SK-N-MC (cell line): ENCODE data around the gene DCLK1.
A peak's percentile ranks its signal among the peaks of the same experiment; 100 is the strongest.

Experiments used
- DNase-seq: peaks from one replicate; pipeline ENCODE4 v3.0.0-alpha.2; 2011; ENCODE audit warnings: low read depth, low spot score
- H3K27ac ChIP-seq: fragments of 200-600 bp; sonication (generic); 2 replicates; pipeline ENCODE4 v1.5.1; 2016; ENCODE audit warnings: mixed run types
- H3K36me3 ChIP-seq: fragments of 200-600 bp; sonication (generic); 2 replicates; pipeline ENCODE4 v1.6.1; 2017; ENCODE audit warnings: antibody characterized with exemption, low read length, mixed read lengths; ENCODE audit not compliant: insufficient read depth
- H3K4me3 ChIP-seq: fragments of 200-600 bp; sonication (generic); 2 replicates; pipeline ENCODE4 v1.5.1; 2016
- H3K9ac ChIP-seq: fragments of 200-600 bp; sonication (generic); 2 replicates; pipeline ENCODE4 v1.8.0; 2017; ENCODE audit warnings: mixed run types, mixed read lengths; ENCODE audit not compliant: insufficient read length
- H3K9me3 ChIP-seq: fragments of 200-600 bp; sonication (generic); 2 replicates; pipeline ENCODE4 v1.6.1; 2017; ENCODE audit warnings: low read depth, mild to moderate bottlenecking, antibody characterized with exemption, low read length, moderate library complexity, mixed read lengths
- EZH2 ChIP-seq: fragments of 200-600 bp; sonication (generic); IDR thresholded peaks from one replicate; pipeline ENCODE4 v1.6.1; 2017; ENCODE audit warnings: antibody characterized with exemption
- FOXP2 ChIP-seq: optimal IDR thresholded peaks from 2 replicates; pipeline ENCODE3; 2011; ENCODE audit warnings: mild to moderate bottlenecking, moderate library complexity; ENCODE audit not compliant: insufficient read depth; ENCODE audit errors: extremely low read length, control extremely low read depth
- POLR2AphosphoS5 ChIP-seq: IDR thresholded peaks from 2 replicates; pipeline ENCODE4 v1.6.1; 2012; ENCODE audit warnings: mild to moderate bottlenecking, low read depth, low read length, borderline replicate concordance

Gene DCLK1

DNA sequence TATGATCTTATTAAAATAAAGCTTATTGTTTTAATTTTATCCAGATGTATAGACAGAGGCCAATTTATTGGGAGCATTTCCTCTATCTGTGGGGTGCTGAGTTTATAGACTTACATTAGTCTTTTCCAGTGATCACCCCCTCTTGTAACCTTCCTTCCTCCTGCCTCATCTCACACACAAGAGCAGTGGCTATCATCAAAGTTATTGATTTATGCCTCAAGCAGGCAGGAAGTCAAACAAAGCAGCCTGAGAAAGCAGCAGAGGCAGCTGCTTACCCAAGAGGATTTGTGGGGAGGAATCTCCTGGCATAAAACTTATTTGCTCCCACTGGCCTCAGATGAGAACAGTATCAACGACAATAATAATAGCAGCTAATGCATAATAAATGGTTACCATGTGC, 26.3 kb upstream of the DCLK1 start:
- Histone ChIP-seq H3K9me3 (no peaks in the 10 kb centered on the region), H3K36me3 (no peaks in the 10 kb centered on the region), H3K4me3 (peak overlapping the region; percentile 4; the same call in 1 of the 2 replicates), H3K27ac (no peak overlapping the region), H3K9ac (no peak overlapping the region)
- no peak for TF ChIP-seq EZH2
- TF ChIP-seq POLR2AphosphoS5: peak; percentile 61; the same call in 1 of the 2 replicates
- peak; percentile 65 for TF ChIP-seq FOXP2
- DNase-seq: peak; percentile 59

DNA sequence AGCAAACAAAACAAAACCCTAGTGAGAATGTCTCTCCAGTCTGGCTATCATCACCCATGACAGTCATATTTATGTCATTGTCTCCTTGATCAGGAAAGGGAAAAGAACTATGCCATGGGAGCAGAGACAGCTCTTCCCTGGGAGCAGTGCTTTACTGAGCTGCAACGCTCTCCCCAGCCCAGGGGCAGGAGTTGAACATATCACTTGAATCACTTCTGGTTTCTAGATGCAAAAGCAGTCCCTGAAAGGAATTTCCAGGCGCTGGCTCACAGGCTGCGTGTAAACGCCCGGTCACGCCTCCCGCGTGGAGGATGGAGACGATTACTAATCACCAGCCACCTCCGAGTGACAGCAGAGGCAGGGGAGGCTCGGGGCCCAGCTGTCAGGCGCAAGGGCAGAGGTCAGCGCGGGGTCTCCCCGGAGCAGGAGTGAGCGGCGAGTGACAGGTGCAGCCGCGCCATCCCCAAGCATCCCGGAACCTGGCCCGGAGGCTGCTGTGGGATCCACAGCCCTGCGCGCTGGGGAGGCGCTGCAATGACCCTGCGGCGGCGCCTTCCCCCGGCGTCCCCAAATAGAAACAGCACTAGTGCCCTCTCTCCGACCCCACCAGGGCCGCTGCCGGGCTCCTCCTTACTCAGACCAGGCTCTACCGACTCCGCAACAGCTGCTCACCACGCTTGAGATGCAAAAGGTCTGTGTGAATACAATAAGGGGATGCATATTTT, 23.5 kb upstream of the DCLK1 start:
- no peak overlapping the region for H3K9ac ChIP-seq
- H3K4me3 ChIP-seq: no peak overlapping the region

GRCh38 chr13:36151591-36151990, 20.4 kb upstream of the DCLK1 start:
- no peaks in the 10 kb centered on the region for H3K9me3 ChIP-seq
- no peak overlapping the region for H3K4me3 ChIP-seq
- H3K9ac ChIP-seq: no peak overlapping the region
- H3K27ac ChIP-seq: no peak overlapping the region
- TF ChIP-seq POLR2AphosphoS5 (no peak), FOXP2 (no peak), EZH2 (no peak)
- H3K36me3 ChIP-seq: no peaks in the 10 kb centered on the region
- DNase-seq: no peak

More for the DNA sequence above, 23.5 kb upstream of the DCLK1 start:
- TF ChIP-seq EZH2 (no peak), FOXP2 (no peak), POLR2AphosphoS5 (no peak)
- Histone ChIP-seq H3K9me3 (no peaks in the 10 kb centered on the region), H3K36me3 (no peaks in the 10 kb centered on the region), H3K27ac (no peak overlapping the region)
- no peak for DNase-seq

DNA sequence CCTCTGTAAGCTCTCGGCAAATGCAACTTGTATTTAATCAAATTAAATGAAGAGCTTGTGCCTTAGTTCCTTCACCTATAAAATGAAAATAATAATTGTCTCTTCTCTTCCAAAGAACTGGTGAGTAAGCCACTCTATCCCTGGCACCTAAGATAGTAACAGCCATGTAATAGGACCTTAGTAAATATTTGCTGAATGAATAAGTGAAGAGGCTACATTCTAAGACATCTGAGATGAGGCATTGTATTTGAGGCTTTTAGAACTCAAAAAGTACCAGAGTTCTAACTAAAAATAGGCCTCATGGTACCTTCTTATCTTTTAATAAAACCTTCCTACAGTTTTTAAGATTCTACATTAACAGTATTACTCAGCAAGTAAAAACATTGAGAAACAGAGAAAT, 17.3 kb upstream of the DCLK1 start:
- DNase-seq: no peak
- Histone ChIP-seq H3K4me3 (no peak overlapping the region), H3K36me3 (no peaks in the 10 kb centered on the region), H3K27ac (no peak overlapping the region), H3K9me3 (no peaks in the 10 kb centered on the region), H3K9ac (no peak overlapping the region)
- TF ChIP-seq POLR2AphosphoS5 (no peak), EZH2 (no peak), FOXP2 (no peak)

GRCh38 chr13:36147330-36147729, 16.1 kb upstream of the DCLK1 start:
- H3K27ac ChIP-seq: no peak overlapping the region
- no peak for DNase-seq
- TF ChIP-seq FOXP2: no peak
- TF ChIP-seq POLR2AphosphoS5: no peak
- no peak for TF ChIP-seq EZH2
- H3K4me3 ChIP-seq: no peak overlapping the region
- no peak overlapping the region for H3K9ac ChIP-seq
- H3K9me3 ChIP-seq: no peaks in the 10 kb centered on the region
- no peaks in the 10 kb centered on the region for H3K36me3 ChIP-seq

- Histone ChIP-seq H3K9me3 (no peaks in the 10 kb centered on the region), H3K27ac (no peak overlapping the region), H3K4me3 (no peak overlapping the region), H3K9ac (no peak overlapping the region), H3K36me3 (no peaks in the 10 kb centered on the region)
- no peak for DNase-seq
- TF ChIP-seq POLR2AphosphoS5 (no peak), EZH2 (no peak), FOXP2 (no peak)
Observed at GRCh38 chr13:36146511-36147269, 15.5 kb upstream of the DCLK1 start.

DNA sequence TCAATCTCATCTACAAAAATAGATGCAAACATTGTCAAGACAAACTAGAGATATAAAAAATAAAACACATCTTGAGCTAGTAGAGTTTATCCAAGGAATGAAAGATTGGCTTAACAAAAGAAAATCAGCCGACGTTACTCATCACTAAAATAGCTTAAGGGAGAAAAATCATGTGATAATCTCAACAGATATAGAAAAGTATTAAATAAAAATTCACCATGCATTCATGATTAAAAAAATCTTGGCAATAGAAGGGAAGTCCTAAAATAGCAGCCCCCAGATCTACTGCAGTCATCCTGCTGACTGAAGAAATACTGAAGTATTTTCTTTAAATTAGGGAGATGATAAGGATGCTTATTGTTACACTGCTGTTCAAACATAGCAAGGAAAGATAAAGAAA, 12.6 kb upstream of the DCLK1 start:
- no peaks in the 10 kb centered on the region for H3K36me3 ChIP-seq
- no peak overlapping the region for H3K27ac ChIP-seq
- no peak for DNase-seq
- H3K4me3 ChIP-seq: no peak overlapping the region
- TF ChIP-seq FOXP2 (no peak), POLR2AphosphoS5 (no peak), EZH2 (no peak)
- no peak overlapping the region for H3K9ac ChIP-seq
- H3K9me3 ChIP-seq: no peaks in the 10 kb centered on the region

DNA sequence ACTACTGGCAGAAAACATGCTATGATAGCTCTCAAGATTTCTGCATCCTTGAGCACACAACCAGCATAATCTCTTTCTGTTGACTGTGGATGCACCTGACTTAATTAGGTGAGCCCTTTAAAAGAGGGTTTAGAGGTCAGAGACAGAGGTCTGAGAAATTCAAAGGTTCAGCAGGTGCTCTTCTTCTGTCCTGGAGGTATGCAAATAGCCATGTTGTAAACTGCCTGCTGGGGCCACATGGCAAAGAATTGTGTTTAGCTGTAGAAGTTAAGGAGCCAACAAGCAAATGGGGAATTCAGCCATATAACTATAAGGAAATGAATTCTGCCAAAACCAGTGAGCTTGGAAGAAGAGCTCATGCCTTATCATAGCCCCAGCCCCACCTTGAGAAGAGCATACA, 11.6 kb upstream of the DCLK1 start:
- no peaks in the 10 kb centered on the region for H3K9me3 ChIP-seq
- TF ChIP-seq FOXP2 (no peak), POLR2AphosphoS5 (no peak), EZH2 (no peak)
- DNase-seq: no peak
- H3K9ac ChIP-seq: no peak overlapping the region
- no peaks in the 10 kb centered on the region for H3K36me3 ChIP-seq
- no peak overlapping the region for H3K27ac ChIP-seq
- no peak overlapping the region for H3K4me3 ChIP-seq
